Measurements from ENCODE around the gene RAB5B. TPM values are rescaled to one million over a fixed set of nuclear protein-coding genes. Genes with fewer than 3 reads are reported as not detected.
"Not testable (repeated sequence)": the region's sequence is repeated elsewhere in the genome, so short reads cannot be mapped to it uniquely, and the experiment has no call there.

The RAB5B gene
- polyA plus RNA-seq, 1 donor (not counting 4 experiments of a cell fraction or from before 2014, with no cell fraction given): 138 TPM

GRCh38 chr12:55985341-55985740, 11.5 kb downstream of the RAB5B start:
- no peak for DNase-seq (ENCODE audit: low read depth, low spot score)
- Histone ChIP-seq H3K4me3 (ENCODE audit: control insufficient read depth in 2 of 3, extremely low read depth in 1 of 3, insufficient read depth in 2 of 3, low read depth in 1 of 3, low read length in 3 of 3) (no peak overlapping the region), H3K4me1 (ENCODE audit: control insufficient read depth, extremely low read depth, insufficient read depth, low read length) (no peaks in the 10 kb centered on the region), H3K27me3 (ENCODE audit: control insufficient read depth, extremely low read depth, insufficient read depth, low read length) (no peaks in the 10 kb centered on the region), H2AFZ (ENCODE audit: control insufficient read depth, low read length) (no peak overlapping the region), H3K9ac (ENCODE audit: control insufficient read depth, extremely low read depth, insufficient read depth, low read length) (no peak overlapping the region), H3K4me2 (ENCODE audit: control insufficient read depth, extremely low read depth, insufficient read depth, low read depth, low read length) (no peak overlapping the region), H3K79me2 (ENCODE audit: control insufficient read depth, insufficient read depth, low read length) (peaks cover 9% of the 10 kb centered on the region), H3K9me1 (ENCODE audit: control insufficient read depth, extremely low read depth, insufficient read depth, low read length) (no peaks in the 10 kb centered on the region), H3K36me3 (ENCODE audit: control insufficient read depth in 2 of 2, extremely low read depth in 1 of 2, insufficient read depth in 2 of 2, low read length in 2 of 2) (peaks cover 23 to 28% of the 10 kb centered on the region in 2 experiments), H3K9me3 (ENCODE audit: control insufficient read depth, low read depth, low read length) (no peaks in the 10 kb centered on the region), H4K20me1 (ENCODE audit: control insufficient read depth, extremely low read depth, insufficient read depth, low read length) (no peaks in the 10 kb centered on the region), H3K27ac (ENCODE audit: control insufficient read depth, insufficient read depth, low read length) (no peak overlapping the region)
- TF ChIP-seq EZH2 (IDR thresholded peaks at IDR 0.05; ENCODE audit: low read length) (no peak), CTCF (optimal IDR thresholded peaks at IDR 0.05 in 1 of 3, IDR thresholded peaks at IDR 0.05 in 1 of 3, conservative IDR thresholded peaks at IDR 0.05 in 1 of 3; ENCODE audit: extremely low read depth in 1 of 3, insufficient read depth in 2 of 3, low read length in 3 of 3) (no peak)
- dilution Hi-C loops (cut with MboI; ENCODE audit: extremely low pct_ligation_motif_present, low sequenced_read_pairs): no loop called here
- no peak for FAIRE-seq

GRCh38 chr12:55985976-55986375, 12.1 kb downstream of the RAB5B start:
- DNase-seq (ENCODE audit: low read depth, low spot score); H4K20me1 ChIP-seq (ENCODE audit: control insufficient read depth, extremely low read depth, insufficient read depth, low read length); H3K4me3 ChIP-seq (ENCODE audit: control insufficient read depth in 2 of 3, extremely low read depth in 1 of 3, insufficient read depth in 2 of 3, low read depth in 1 of 3, low read length in 3 of 3); H3K9me1 ChIP-seq (ENCODE audit: control insufficient read depth, extremely low read depth, insufficient read depth, low read length); H3K27ac ChIP-seq (ENCODE audit: control insufficient read depth, insufficient read depth, low read length); H2AFZ ChIP-seq (ENCODE audit: control insufficient read depth, low read length); H3K9me3 ChIP-seq (ENCODE audit: control insufficient read depth, low read depth, low read length); H3K27me3 ChIP-seq (ENCODE audit: control insufficient read depth, extremely low read depth, insufficient read depth, low read length); dilution Hi-C loops (cut with MboI; ENCODE audit: extremely low pct_ligation_motif_present, low sequenced_read_pairs); H3K79me2 ChIP-seq (ENCODE audit: control insufficient read depth, insufficient read depth, low read length); H3K4me1 ChIP-seq (ENCODE audit: control insufficient read depth, extremely low read depth, insufficient read depth, low read length); FAIRE-seq; H3K4me2 ChIP-seq (ENCODE audit: control insufficient read depth, extremely low read depth, insufficient read depth, low read depth, low read length); H3K9ac ChIP-seq (ENCODE audit: control insufficient read depth, extremely low read depth, insufficient read depth, low read length): not testable (repeated sequence)
- peaks cover 30 to 34% of the 10 kb centered on the region in 2 experiments for H3K36me3 ChIP-seq (ENCODE audit: control insufficient read depth in 2 of 2, extremely low read depth in 1 of 2, insufficient read depth in 2 of 2, low read length in 2 of 2)

GRCh38 chr12:55991110-55991509, 17.2 kb downstream of the RAB5B start:
- Histone ChIP-seq H2AFZ (ENCODE audit: control insufficient read depth, low read length) (no peak overlapping the region), H3K27ac (ENCODE audit: control insufficient read depth, insufficient read depth, low read length) (no peak overlapping the region), H4K20me1 (ENCODE audit: control insufficient read depth, extremely low read depth, insufficient read depth, low read length) (no peaks in the 10 kb centered on the region), H3K4me1 (ENCODE audit: control insufficient read depth, extremely low read depth, insufficient read depth, low read length) (no peaks in the 10 kb centered on the region), H3K27me3 (ENCODE audit: control insufficient read depth, extremely low read depth, insufficient read depth, low read length) (no peaks in the 10 kb centered on the region), H3K9me3 (ENCODE audit: control insufficient read depth, low read depth, low read length) (no peaks in the 10 kb centered on the region), H3K9ac (ENCODE audit: control insufficient read depth, extremely low read depth, insufficient read depth, low read length) (no peak overlapping the region), H3K9me1 (ENCODE audit: control insufficient read depth, extremely low read depth, insufficient read depth, low read length) (no peaks in the 10 kb centered on the region), H3K4me2 (ENCODE audit: control insufficient read depth, extremely low read depth, insufficient read depth, low read depth, low read length) (no peak overlapping the region), H3K36me3 (ENCODE audit: control insufficient read depth in 2 of 2, extremely low read depth in 1 of 2, insufficient read depth in 2 of 2, low read length in 2 of 2) (peaks cover 41 to 42% of the 10 kb centered on the region in 2 experiments), H3K79me2 (ENCODE audit: control insufficient read depth, insufficient read depth, low read length) (no peaks in the 10 kb centered on the region), H3K4me3 (ENCODE audit: control insufficient read depth in 2 of 3, extremely low read depth in 1 of 3, insufficient read depth in 2 of 3, low read depth in 1 of 3, low read length in 3 of 3) (no peak overlapping the region)
- no peak for FAIRE-seq
- DNase-seq (ENCODE audit: low read depth, low spot score): no peak
- TF ChIP-seq EZH2 (IDR thresholded peaks at IDR 0.05; ENCODE audit: low read length) (no peak), CTCF (optimal IDR thresholded peaks at IDR 0.05 in 1 of 3, IDR thresholded peaks at IDR 0.05 in 1 of 3, conservative IDR thresholded peaks at IDR 0.05 in 1 of 3; ENCODE audit: extremely low read depth in 1 of 3, insufficient read depth in 2 of 3, low read length in 3 of 3) (no peak)
- dilution Hi-C loops (cut with MboI; ENCODE audit: extremely low pct_ligation_motif_present, low sequenced_read_pairs): no loop called here

Data from keratinocyte (primary cell).